Activated effector memory CD4-positive, alpha-beta T cell treated with Interleukin-2 at 50 U/mL for 16 hours (primary cell): Measurements from ENCODE around the gene GPR132.
"Not testable (repeated sequence)": the region's sequence is repeated elsewhere in the genome, so short reads cannot be mapped to it uniquely, and the experiment has no call there.

ENCODE experiments used
- DNase-seq: peaks from one replicate; pipeline ENCODE4 v3.0.0-alpha.2; 2020

Gene GPR132, protein sequence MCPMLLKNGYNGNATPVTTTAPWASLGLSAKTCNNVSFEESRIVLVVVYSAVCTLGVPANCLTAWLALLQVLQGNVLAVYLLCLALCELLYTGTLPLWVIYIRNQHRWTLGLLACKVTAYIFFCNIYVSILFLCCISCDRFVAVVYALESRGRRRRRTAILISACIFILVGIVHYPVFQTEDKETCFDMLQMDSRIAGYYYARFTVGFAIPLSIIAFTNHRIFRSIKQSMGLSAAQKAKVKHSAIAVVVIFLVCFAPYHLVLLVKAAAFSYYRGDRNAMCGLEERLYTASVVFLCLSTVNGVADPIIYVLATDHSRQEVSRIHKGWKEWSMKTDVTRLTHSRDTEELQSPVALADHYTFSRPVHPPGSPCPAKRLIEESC

DNA sequence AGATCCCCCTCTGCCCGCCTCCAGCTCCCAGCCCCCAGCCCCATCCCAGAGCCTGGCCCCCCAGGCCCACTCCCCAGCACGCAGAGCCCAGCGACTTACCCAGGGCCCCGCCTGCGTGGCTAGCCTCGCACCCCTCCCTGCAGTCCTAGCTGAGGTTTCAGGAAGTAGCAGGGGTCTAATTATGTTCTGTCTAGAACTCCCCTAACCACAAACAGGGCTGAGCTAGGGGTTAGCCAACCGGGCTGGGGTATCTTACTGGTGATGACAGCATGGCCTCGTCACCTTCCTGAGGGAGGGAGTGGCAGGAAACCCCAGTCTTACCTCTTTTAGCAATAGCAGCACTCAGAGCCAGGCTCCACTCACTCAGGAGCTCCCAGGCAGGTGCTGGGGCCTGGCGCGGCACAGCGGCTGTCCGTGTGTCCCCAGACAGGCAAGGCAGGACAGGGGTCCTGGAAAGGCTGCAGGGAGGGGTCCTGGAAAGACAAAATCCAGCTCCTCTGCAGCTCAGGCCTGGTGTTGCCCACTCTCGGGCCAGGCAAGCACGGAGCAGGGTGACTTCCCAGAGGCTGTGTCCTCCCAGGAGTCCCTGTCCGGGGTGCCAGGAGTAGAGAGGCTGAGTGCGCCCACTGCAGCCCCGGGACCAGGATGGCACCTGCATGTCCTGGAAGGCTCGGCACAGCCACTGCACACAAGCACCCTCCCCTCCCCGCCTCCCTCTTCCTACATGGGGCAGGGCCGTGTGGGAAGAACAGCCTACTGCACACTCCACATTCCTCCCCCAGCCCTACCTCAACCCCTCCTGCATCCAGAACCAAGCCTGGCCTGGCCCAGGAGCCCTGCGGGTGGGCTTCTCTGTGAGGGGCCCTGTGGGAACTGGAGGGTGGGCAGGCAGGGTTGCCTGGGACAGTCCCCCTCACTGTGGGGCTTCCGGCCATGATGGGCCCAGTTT lies at the start of gene GPR132:
GPR132 (minus strand) TSS at position 151 of the 949 bp plus-strand sequence. CDS start 10,010 bp downstream, outside the sequence.
- peak; percentile 85 for DNase-seq

DNA sequence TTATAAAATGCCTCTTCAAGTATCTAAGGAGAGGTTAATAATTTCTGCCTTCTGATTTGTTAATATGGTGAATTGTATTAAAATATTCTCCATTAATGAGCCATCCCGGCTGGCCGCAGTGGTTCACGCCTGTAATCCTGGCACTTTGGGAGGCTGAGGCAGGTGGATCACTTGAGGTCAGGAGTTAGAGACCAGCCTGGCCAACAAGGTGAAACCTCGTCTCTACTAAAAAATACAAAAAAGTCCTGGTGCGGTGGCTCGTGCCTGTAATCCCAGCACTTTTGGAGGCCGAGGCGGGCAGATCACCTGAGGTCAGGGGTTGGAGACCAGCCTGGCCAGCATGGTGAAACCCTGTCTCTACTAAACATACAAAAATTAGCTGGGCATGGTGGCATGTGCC lies 44.0 kb upstream of the GPR132 start:
- DNase-seq, result not testable (repeated sequence)

DNA sequence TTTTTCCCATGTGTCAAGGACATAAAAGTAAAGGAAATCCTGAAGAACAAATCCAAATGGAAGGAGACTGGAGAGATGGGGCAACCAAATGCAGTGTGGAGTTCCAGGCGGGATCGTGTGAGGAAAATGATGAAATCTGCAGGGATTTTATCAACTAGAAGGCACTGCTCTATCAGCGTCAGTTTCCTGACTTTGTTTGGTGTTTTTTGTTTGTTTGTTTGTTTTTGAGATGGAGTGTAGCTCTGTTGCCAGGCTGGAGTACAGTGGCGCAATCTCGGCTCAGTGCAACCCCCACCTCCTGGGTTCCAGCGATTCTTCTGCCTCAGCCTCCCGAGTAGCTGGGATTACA lies 43.3 kb upstream of the GPR132 start:
- no peak for DNase-seq

DNA sequence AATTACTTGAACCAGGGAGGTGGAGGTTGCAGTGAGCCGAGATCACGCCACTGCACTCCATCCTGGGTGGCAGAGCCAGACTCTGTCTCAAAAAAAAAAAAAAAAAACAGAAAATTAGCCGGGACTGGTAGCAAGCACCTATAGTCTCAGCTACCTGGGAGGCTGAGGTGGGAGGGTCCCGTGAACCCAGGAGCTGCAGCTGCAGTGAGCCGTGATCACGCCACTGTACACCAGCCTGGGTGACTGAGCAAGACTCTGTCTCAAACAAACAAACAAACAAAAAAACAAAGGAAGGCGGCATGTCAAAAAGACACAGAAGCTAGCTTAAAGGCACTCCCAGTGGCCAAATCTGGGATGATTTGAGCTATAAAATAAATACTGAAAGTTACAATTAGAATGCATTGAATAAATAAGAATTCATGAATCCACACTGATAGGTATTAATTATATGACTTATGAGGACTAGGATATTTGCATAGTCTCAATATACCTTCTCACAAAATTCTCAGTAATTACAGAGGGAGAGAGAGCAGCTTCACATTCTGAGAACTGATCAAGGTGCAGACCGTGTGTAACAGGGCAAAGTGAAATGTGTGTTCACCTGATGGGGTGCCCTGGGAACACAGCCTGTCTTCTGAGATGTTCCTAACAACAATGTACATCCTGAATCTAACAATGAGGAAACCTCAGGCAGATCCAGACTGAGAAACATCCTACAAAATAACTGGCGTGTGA lies 42.7 kb upstream of the GPR132 start:
- DNase-seq, result no peak

DNA sequence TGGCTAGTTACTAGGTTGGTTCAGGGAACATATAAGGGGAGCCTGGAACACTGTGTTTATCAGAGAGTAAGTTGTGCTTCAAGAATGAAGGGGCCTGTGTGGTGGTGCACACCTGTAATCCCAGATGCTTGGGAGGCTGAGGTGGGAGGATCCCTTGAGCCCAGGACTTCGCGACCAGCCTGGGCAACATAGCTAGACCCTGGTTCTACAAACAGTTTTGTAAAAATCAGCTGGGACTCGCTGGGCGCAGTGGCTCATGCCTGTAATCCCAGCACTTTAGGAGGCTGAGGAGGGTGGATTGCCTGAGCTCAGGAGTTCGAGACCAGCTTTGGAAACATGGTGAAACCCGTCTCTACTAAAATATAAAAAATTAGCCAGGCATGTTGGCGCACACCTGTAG lies 42.1 kb upstream of the GPR132 start:
- no peak for DNase-seq

DNA sequence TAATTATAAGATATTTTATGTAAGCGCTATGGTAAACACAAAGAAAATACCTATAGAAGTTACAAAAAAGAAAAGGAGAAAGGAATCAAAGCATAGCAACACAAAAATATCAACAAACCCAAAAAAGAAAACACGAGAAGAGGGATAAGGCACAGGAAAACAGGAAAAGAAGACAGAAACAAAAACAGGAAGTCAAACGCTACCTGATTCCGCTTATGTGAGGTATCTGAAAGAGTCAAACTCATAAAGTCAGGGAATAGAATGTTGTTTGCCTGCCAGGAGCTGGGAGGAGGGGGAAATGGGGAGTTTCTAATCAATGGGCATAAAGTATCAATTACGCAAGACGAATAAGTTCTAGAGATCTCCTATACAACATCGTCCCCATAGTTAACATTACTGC lies 39.9 kb upstream of the GPR132 start:
- DNase-seq, result no peak

DNA sequence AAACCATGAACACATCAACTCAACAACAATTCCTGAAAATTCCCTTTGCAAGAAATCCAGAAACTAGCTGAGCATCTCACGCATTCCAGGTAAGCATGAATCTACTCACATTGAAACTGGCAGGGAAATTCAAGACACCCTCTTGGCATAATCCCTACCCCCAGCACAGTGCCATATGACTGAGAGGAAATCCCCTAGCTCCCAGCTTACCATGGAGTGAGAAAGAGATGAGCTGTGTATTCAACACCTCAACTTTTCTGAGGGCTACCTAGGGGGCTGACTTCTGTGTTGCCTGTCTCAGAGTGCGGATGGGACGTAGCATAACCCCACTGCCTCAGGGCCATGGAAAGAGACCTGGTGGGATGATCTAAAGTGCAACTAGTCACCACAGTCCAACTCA lies 37.7 kb upstream of the GPR132 start:
- no peak for DNase-seq

DNA sequence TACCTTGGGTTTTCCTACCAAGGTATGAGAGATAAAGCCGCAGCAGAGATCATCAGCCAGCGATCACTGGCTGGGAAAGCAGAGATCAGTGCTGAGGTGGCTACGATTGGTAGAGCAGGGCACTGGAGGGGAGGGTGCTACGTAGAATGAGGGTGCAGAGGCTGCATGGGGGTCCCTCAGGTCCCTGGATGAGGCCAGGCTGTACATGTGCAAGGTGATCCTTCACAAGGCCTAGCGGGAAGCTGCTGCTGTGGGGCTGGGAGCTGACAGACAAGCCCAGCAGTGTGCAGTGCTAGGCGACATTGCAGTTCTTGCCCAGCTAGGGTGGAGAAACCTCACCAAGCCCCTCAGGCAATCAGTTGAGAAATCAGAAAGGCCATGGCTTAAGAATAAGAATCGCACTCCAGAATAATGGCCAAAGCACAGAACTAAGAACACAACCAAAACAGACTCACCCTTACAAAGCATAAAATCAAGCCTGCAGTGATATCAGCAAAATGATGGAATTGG lies 37.2 kb upstream of the GPR132 start:
- no peak for DNase-seq

DNA sequence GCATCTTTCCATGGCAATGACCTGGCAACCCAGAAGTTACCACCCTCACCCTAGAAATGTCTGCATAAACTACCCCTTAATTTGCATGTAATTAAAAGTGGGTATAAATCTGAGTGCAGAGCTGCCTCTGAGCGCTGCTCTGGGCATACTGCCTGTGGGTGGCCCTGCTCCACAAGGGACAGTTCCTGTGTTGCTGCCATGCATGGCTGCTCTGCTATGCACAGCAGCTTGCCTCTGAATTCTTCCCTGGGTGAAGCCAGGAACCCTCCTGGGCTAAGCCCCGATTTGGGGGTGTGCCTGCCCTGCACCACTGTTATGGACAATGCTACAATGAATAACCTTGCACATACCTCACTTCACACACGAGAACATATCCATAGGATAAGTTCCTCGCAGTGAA lies 35.7 kb upstream of the GPR132 start:
- DNase-seq, result no peak

DNA sequence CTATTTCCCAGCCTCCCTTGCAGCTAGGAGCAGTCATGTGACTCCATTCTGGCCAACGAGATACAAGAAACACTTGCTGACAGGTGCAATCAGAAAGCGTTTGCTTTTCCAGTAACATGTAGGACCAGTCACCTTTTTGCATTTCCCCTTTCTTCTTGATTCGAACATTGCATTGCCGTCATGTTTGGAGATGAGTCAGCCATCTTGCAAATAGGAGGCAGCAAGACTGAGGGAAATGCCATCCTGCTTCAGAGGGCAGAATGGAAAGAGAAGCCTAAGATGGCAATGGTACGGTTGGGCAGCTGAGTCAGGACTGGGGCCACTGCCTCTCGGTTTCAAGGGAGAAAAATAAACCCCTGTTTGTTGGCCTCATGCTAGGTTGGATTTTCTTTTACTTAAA lies 34.5 kb upstream of the GPR132 start:
- DNase-seq, result no peak

DNA sequence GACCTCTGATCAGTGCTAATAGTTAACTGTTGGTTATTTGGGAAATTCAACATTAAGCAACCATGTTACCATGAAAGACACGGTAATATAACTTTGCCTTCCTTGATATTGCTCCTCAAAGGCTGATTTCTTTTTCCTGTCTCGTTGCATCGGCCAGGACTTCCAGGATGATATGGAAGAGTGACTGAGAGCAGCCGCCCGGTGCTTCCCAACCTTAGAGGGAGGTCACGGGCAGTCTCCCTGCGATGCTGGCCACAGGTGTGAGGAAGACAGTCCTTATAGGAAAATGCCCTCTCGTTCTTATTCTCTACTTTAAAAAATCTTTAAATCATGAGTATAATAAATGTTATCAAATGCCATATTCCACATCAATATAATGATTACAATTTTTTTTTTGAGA lies 33.1 kb upstream of the GPR132 start:
- DNase-seq, result no peak

DNA sequence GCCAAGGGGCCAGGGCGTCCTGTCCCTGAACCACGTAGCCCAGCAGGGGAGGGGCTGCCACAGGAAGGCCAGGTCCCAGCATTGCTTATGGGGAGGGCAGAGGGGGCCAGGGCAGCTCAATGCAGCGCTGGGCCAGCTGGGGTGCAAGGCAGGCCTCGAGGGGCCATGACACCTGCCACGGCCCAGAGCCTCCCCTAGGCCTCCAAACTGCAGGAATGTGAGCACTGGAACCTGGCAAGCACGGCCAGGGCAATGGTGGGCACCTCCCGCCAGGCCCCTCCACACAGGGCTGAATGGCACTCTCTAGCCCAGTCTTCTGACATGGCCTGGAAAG lies 32.5 kb upstream of the GPR132 start:
- no peak for DNase-seq

DNA sequence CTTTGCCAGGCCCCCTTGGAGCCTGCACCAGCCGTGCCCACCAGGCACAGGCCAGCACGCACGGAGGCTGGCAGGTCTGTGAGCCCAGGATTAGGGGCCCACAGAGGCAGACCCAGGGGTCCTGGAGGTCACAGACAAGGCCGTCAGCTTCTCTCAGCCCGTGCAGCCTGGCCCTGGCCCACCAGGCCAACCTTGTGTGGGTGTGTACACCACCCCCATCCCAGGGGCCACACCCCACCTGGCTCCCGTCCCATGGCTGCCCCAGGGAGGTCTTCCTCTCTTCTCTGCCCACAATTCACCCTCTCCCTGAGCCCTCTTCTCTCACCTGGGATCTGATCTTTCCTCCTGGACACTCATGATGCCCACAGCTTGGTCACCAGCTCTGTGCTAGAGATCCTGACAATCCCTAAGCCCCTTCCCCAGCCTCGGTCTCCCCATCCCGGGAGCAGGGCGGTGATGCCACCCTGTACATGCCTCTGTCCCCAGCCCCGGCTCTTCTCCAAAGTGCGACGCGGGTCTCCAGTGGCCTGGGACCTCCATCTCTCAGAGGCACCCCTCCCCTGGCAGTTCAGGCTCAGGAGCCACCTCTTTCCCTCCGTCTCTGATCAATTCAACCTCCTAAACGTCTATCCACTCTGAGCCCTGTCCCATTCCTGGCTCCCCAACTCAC lies 31.1 kb upstream of the GPR132 start:
- DNase-seq, result no peak

DNA sequence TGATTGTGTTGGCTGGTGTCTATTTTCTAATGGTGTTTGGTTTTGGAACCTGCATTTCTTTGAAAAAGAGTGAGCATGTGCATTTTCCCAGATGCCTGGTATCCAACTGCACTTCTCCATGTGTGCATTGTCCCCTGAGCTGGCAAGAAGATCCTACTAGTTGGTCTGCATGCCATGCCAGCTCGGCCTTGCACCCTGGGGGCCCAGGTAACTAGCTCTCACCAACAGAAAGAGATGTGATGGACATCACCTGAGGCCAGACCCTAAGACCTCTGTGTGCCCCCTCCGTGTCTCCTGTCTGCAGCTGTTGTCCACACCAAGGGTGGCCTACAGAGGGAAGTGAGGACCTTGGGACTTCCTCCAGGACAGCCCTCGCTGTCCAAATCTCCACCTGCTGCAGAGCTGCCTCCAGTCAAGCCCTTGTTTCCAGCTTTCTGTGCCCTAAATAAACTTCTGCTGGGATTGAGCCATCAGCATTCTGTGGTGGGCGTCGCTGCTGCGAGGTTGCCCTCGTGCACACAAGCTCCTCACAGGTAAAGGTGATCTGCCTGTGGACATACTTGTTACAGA lies 30.1 kb upstream of the GPR132 start:
- no peak for DNase-seq

DNA sequence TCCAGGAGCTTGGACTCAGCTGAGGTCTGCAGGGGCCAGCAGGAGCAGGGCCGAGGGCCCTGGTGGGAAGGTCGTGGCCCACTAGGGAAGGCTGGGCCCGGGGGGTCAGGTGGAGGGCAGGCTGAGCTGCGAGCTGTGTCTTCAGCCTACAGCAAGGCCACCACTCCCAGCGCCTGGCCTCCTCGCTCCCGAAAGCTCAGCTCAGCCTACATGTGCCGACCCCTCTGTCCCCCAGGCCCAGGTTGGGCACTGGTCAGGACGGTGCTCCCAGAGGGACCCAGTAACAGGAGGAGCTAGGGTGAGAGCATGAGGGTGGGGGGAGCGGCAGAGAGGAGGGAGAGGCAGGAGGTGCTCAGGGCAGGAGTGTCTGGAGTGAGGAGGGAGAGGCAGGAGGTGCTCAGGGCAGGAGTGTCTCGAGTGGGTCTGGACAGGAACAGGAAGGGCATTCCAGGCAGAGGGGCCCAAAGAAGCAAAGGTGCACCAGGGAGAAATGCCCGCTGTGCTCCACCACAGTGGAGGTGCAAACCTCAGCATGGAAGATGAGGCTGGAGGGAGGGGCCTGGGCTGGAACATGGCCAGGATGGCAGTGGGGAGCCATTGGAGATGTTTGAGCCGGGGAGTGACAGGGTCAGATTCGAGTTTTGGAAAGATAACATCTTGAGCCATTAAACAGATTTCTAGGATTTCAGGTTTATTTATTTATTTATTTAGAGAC lies 29.1 kb upstream of the GPR132 start:
- no peak for DNase-seq

DNA sequence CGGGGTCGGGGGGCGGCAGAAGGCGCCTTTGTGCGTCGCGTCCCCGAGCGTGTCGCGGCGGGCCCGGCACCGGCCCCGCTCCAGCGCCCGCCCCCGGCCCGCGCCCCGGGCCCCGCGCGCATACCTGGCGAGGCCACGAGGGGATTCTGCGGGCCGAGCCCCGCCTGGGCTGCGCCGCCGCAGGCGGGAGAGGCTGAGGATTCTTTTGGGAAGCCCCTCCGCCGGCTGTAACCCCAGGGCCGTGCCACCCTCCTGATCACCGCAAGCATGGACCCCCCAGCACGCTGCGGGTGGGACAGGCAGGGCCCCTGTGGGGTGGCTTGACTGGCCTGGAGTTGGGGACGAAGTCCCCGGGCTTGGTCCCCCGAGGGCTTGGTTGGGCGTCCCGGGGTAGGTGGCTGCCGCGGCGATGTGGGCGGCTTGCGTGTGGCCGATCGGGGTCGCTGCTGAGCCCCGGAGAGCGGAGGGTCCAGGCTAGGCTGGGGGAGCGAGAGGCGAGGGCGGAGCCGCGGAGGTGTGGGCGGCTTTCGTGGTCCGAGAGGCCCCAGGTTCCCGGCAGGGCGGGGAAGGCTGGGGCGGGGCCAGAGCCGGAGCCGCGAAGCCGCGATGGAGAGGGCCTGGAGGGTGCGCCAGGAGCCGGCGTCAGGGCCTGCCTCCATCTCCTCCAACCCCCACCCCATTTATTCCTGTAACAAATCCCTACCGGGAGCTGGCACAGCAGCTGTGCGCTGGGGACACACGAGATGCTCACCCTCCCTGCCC lies 28.4 kb upstream of the GPR132 start:
- peak; percentile 49 for DNase-seq

DNA sequence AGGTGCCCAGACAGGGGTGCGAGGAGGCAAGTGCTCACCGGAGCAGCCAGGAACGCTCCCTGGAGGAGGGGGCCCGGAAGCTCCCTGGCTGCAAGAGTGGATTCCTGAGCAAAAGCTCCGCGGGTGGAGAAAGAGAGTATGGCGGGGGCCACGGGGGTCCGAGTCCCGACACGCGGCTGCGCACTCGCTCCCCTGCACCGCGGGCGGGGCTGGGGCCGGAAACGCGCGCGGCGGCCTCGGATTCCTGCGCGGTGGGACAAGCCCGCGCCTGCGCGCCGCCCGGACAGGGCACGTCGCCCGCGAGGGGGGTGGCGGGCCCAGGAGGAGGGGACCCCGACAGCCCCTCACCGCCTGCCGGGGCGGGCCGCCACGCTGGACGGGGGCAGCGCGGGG lies 27.8 kb upstream of the GPR132 start:
- peak; percentile 61 for DNase-seq

DNA sequence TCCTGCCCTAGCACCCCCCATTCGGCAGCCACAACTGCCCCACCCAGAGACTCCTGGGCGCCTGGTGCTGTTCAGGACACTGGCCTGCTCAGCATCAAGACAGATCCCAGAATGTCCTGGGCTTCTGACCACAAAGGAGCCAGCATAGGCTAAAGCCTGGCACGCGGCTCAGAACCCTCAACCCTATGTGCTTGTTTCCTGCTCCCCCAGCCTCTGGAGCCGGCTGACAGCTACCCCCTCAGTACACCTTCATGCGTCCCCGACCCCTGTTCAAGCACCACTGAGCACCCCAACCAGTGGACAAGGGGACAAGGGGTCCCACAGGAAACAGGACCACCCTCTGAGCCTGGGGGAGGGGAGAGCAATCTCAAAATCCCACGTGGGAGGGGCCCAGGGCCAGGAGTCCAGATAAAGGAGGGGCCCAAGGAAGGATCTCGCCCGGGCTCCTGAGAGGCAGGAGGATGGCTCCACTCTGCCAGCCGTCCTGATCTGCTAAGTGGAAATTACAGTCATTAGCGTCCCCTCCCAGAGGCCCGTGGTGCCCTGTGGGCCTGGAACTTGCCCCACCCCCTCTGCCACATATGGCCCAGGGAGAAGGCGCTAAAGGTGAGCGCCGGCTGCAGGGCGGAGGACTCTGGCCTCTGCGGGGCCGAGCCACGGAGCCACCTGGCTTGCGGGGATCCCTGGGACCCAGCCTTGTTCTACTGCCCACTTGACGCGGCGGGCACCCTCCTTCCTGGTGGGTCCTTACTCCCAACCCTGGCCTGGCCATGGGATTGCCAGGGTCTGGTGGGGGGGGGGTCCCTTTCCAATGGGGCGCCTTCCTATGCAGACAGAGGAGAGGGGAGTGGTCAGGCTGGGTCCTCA lies 27.2 kb upstream of the GPR132 start:
- DNase-seq, result no peak

DNA sequence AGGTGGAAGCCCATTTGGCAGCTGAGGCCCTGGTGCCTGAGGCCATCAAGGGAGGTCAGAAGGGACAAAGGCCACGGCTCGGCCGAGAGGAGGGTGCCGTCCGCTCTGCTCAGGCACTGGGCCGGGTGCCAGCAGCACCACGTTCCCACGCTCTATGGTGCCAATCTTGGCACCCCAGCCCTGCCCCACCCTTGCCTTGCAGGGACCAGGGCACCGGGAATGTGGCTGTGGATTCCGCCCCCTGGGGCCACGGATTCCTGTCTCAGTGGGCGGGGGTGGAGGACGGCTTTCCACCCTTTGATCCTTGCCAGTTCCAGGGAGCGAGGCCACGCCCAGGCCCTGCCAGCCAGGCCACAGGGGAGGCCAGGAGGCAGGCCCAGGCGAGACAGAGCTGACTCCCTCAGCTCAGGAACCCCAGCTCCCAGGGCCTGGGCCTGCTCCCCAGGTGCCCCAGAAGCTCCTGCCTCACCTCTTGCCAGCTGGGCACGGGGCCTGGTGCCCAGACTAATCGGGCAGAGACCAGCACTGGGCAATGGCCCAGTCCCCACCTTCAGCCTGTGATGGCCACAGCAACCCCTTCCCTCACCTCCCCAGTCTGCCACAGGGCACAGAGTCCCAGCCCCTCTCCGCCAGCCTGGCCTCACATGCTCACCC lies 26.4 kb upstream of the GPR132 start:
- no peak for DNase-seq
